SKM-1 treated with dmso at 0.1 percent for 144 hours (cell line): Measurements from ENCODE around the gene MNAT1.
"Not testable (repeated sequence)": the region's sequence is repeated elsewhere in the genome, so short reads cannot be mapped to it uniquely, and the experiment has no call there.

Experiments used
- DNase-seq: peaks from one replicate; lab custom pipeline; 2025; ENCODE audit not compliant: unreplicated experiment; lab: John Stamatoyannopoulos, UW

MNAT1 gene

GRCh38 chr14:60803871-60804270 is 69.3 kb downstream of the MNAT1 start:
- no peak for DNase-seq

DNA sequence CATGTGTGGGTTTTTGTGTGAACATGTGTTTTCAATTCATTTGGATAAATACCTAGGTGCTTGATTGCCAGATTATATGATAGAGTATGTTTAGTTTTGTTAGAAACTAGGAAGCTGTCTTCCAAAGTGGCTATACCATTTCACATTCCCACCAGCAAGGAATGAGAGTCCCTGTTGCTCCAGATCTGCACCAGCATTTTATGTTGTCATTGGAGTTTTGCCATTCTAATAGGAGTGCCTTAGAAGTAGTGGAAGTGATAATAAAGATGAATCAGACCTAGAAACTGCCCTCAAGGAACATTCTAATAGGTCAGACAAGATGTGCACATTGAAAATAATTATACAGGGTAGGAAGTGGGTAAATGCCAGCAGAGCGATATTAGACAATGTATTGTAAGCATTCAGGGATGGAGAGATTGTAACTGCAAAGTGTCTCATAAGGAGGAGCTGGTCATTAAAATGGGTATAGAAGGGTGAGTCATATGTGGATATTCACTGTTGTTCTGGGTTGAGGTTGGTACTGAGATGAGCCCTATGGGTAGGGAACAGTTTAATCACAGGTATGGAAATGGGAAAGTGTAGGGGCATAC is 71.4 kb downstream of the MNAT1 start:
- DNase-seq = no peak

- no peak for DNase-seq
Measured at GRCh38 chr14:60807247-60807646, 72.7 kb downstream of the MNAT1 start.

DNA sequence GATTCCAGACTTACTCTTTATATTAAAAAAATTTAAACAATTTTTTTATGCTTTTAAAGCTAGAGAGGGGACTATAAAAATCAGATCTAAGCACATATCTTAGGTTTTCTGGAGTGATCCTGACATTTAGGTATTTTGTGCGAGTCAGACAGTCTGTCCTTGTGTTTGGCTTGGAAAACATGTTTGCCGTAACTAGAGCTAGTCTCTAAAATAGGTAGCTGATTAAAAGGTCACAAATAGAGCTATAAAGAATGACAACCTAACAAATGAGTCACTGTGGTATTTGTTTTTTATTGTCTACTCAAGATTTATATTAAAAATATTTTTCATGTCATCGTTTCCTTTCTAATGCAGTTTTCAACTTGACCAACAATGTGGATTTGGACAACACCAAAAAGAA is 73.4 kb downstream of the MNAT1 start:
- DNase-seq = no peak

DNA sequence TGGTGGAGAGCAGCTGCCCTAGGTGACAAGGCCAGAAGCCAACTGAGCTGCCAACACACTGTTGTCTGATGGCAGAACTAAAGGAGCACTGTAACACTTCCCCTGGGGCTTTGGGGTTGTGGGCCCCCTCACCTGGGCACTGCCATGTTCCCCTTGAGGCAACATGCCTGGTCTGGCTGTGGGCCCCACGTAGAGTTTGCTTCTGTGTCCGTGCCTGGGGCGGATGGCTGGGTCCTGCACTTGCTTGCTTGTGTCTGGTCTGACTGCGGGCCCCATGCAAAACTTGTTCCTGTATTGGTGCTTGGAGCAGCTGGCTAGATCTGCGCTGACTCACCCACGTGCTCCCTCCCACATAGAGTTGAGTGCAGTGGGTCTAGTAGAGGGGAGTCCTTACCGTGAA is 78.4 kb downstream of the MNAT1 start:
- DNase-seq = no peak

GRCh38 chr14:60815371-60815770 is 80.8 kb downstream of the MNAT1 start:
- DNase-seq = no peak

DNA sequence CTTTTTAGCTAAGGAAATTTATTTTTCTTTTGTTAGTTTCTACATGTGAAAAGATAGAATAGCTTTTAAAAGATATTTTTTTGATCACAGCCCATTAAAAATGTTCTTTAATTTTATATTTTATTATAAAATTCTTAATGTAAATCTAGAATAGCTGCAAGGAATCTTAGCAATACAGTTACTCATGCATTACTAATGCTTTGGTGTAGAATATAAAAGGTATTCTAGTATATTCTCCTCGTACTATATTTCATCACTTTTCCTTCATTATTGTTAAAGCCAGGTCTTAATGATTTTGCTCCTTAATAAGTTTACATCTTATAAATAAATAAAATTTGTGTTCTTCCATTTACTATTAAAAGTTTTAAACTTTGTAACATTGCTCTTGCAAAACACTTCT is 82.6 kb downstream of the MNAT1 start:
- DNase-seq = no peak

GRCh38 chr14:60819575-60819974 is 85.0 kb downstream of the MNAT1 start:
- DNase-seq = no peak

- DNase-seq = no peak
Measured at GRCh38 chr14:60838601-60839000, 104.0 kb downstream of the MNAT1 start.

- DNase-seq = no peak
Measured at GRCh38 chr14:60839057-60839456, 104.5 kb downstream of the MNAT1 start.

DNA sequence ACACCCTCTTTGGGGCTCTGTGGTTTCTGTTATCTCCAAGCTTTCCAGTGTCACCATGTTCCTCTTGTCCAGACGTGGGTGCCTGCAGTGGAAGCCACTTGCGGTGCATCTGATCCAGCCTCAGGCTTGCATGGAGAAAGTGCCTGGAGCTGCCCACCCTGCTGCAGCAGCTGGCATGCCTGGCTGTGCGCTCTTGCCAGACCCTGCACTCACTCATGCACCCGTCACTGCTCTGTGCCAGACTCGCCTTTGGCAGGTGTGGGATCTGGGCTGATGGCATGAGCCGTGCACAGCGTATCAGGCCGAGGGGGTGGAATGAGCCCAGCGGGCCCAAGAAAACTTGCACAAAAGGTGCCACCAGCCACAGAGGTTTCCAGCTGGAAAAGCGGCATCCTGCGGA is 105.1 kb downstream of the MNAT1 start:
- no peak for DNase-seq

DNA sequence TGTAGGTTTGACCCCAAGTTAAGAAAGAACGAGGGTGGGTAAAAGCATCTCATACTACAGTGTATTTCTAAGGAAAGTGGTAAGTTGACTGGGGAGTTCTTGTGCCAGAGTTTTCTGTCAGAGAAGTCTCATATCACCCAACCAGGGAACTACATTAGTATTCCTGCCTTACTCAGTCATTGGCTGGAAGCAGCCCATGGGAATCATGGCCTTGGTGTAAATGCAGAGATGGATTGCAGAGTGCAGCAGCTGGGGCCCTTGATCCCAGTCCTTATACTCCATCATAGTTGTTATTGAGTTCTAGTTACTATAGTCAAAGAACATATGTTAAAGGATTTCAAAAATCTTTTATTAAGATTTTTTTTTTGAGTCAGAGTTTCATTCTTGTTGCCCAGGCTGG is 105.8 kb downstream of the MNAT1 start:
- DNase-seq = no peak

DNA sequence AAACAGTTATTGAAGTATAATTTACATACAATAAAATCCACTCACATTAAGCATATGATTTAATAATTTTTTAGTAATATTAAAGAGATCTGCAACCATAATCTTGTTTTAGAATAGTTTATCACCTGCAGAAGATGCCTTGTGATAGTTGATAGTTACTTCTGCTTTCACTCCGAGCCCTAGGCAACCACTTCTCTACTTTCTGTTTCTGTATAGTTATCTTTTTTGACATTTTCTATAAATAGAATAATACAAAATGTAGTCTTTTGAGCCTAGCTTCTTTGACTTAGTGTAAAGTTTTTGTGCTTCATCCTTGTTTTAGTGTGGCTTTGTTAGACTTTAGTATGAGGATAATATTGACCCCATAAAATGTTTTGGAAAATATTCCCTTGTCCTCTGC is 111.0 kb downstream of the MNAT1 start:
- peak; percentile 1 for DNase-seq

- DNase-seq = no peak
Measured at GRCh38 chr14:60848066-60848465, 113.5 kb downstream of the MNAT1 start.

GRCh38 chr14:60851692-60852091 is 117.1 kb downstream of the MNAT1 start:
- not testable (repeated sequence) for DNase-seq

- DNase-seq = no peak
Measured at GRCh38 chr14:60856111-60856510, 121.5 kb downstream of the MNAT1 start.

- DNase-seq = no peak
Measured at GRCh38 chr14:60859525-60859924, 125.0 kb downstream of the MNAT1 start.

DNA sequence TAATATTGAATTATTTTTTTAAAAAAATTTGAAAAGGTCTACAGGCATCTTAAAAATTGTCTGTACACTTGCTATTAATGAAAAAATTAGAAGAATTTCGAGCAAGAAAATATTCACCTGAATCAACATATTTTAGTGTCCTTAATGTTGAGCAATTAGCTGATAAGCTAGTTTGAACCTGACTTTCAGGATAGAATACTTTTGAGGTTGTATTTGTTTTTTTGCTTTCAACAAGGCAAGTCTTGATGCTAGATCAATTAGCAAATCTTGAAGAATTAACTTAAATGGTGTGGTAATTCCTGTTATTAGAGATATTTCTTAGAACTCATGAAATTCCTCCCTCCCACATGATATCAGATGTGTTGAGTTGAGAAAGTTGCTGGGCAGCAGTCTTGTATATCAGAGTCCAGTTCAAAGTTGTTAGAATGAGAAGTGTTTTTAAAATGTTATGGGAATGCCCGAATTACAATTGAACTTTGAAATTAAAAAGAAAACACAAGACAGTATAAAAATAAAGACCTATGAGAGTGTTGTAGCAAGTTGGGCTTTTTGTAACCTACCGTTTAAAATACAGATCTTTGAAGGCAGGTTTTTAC is 127.1 kb downstream of the MNAT1 start:
- DNase-seq = no peak

- DNase-seq = no peak
Measured at GRCh38 chr14:60862283-60862682, 127.7 kb downstream of the MNAT1 start.

- no peak for DNase-seq
Measured at GRCh38 chr14:60863249-60863648, 128.7 kb downstream of the MNAT1 start.

GRCh38 chr14:60865378-60866127 is 131.0 kb downstream of the MNAT1 start:
- DNase-seq = no peak

DNA sequence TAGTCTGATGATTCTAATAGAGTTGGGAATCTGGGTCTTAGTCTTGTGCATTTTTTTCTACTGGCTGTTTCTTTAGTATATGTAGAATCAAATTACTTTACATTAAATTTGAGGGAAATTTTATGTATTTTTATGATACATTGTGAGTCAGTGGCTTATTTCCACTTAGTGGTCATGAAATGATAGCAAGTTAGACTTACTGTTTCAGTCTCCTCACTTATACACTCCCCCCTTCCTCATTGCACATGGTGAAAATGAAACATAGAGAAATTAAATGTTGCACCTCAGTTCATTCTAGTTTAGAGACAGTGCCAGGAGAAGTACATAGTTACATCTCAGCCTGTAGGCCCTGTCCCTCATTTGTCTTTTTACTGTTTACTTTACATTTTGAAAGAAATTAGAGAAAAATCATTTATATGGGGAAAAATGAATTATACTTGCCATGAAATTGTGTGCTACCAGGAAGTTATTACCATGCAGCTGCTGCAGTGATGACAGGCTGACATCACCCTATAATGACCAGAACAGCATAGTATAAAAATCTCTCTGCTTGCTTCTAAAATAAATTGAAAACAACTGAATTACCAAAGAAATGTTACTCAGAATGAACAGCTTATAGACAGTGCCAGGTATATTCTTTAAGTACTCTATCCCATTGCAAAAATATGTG is 133.1 kb downstream of the MNAT1 start:
- DNase-seq = no peak
